Smooth muscle cell (in vitro differentiated cells): ENCODE results near the gene OR4D1. TPM values are rescaled to one million over a fixed set of nuclear protein-coding genes. Genes with fewer than 3 reads are reported as not detected.

Experiments used
- DNase-seq: peaks from one replicate; lab custom pipeline; 2025; ENCODE audit not compliant: unreplicated experiment; lab: John Stamatoyannopoulos, UW
- H2AFZ ChIP-seq: fragments of 200-600 bp; sonication (generic); 2 replicates; pipeline ENCODE4 v1.6.0; 2016; ENCODE audit warnings: antibody characterized with exemption, low read depth, mild to moderate bottlenecking
- H3F3A ChIP-seq: fragments of 200-600 bp; sonication (generic); 2 replicates; pipeline ENCODE4 v1.6.0; 2017; ENCODE audit warnings: antibody characterized with exemption, low read depth
- H3K27ac ChIP-seq: fragments of 200-600 bp; sonication (generic); 2 replicates; pipeline ENCODE4 v1.5.1; 2016; ENCODE audit warnings: low read depth, mild to moderate bottlenecking
- H3K27me3 ChIP-seq: fragments of 200-600 bp; sonication (generic); 2 replicates; pipeline ENCODE4 v1.6.1; 2016; ENCODE audit warnings: low read depth, mild to moderate bottlenecking
- H3K36me3 ChIP-seq: fragments of 200-600 bp; sonication (generic); 2 replicates; pipeline ENCODE4 v1.5.1; 2016; ENCODE audit warnings: low read depth
- H3K4me1 ChIP-seq: fragments of 200-600 bp; sonication (generic); 2 replicates; pipeline ENCODE4 v1.5.1; 2016; ENCODE audit warnings: low read depth
- H3K4me2 ChIP-seq: fragments of 200-600 bp; sonication (generic); 2 replicates; pipeline ENCODE4 v1.6.0; 2016; ENCODE audit warnings: mild to moderate bottlenecking
- H3K4me3 ChIP-seq: fragments of 200-600 bp; sonication (generic); 2 replicates; pipeline ENCODE4 v1.5.1; 2016; ENCODE audit warnings: mild to moderate bottlenecking
- H3K79me2 ChIP-seq: fragments of 200-600 bp; sonication (generic); 2 replicates; pipeline ENCODE4 v1.6.0; 2016; ENCODE audit warnings: low read depth, mild to moderate bottlenecking
- H3K9ac ChIP-seq: fragments of 200-600 bp; sonication (generic); 2 replicates; pipeline ENCODE4 v1.6.0; 2016; ENCODE audit warnings: low read depth
- H3K9me3 ChIP-seq: fragments of 200-600 bp; sonication (generic); replicated peaks from 2 replicates; pipeline ENCODE4 v1.5.1; 2016; ENCODE audit warnings: low read depth
- H4K20me1 ChIP-seq: fragments of 200-600 bp; sonication (generic); 2 replicates; pipeline ENCODE4 v1.6.0; 2016; ENCODE audit warnings: low read depth
- CTCF ChIP-seq: fragments of 200-600 bp; sonication (generic); IDR thresholded peaks from 2 replicates; pipeline ENCODE4 v1.5.1; 2017; ENCODE audit warnings: borderline replicate concordance, mild to moderate bottlenecking, antibody characterized with exemption; ENCODE audit not compliant: insufficient read depth, poor library complexity, severe bottlenecking
- WGBS: methylation state at CpG from one replicate; pipeline ENCODE4 v1.1.7; 2016; ENCODE audit warnings: low lambda C conversion rate; 5-methylcytosine and 5-hydroxymethylcytosine counted together
- polyA plus RNA-seq: library from polyadenylated mRNA; unstranded; fragments of >200 nt; fragmentation: Nextera tagmentation; extraction: Ambion mirVana; gene quantifications from 2 replicates; pipeline ENCODE4 v1.2.1, GENCODE V29; 2016
- total RNA-seq: library from RNA; depleted of rRNA; stranded (reverse); fragments of >200 nt; gene quantifications from 2 replicates; pipeline ENCODE4 v1.2.3, GENCODE V29; 2014

Gene OR4D1
- total and polyA plus RNA-seq, 2 experiments from 2014 or later: not detected

- no peak for DNase-seq
- Histone ChIP-seq H3K9ac (no peak overlapping the region), H3K4me2 (no peak overlapping the region), H3K79me2 (no peaks in the 10 kb centered on the region), H4K20me1 (no peaks in the 10 kb centered on the region), H2AFZ (no peak overlapping the region), H3F3A (no peaks in the 10 kb centered on the region), H3K36me3 (no peaks in the 10 kb centered on the region), H3K4me3 (no peak overlapping the region), H3K9me3 (no peaks in the 10 kb centered on the region), H3K27me3 (peaks cover 7% of the 10 kb centered on the region), H3K27ac (no peak overlapping the region), H3K4me1 (no peaks in the 10 kb centered on the region)
- no peak for TF ChIP-seq CTCF
- WGBS: 51% methylated on average over 7 of the region's 7 CpGs
Measured at GRCh38 chr17:58176200-58176599, 28.0 kb downstream of the OR4D1 start.

- H3K79me2 ChIP-seq: no peaks in the 10 kb centered on the region
- H3K4me1 ChIP-seq: no peaks in the 10 kb centered on the region
- no peak overlapping the region for H3K4me2 ChIP-seq
- 79% methylated on average over 4 of the region's 4 CpGs for WGBS
- TF ChIP-seq CTCF: no peak
- H4K20me1 ChIP-seq: no peaks in the 10 kb centered on the region
- DNase-seq: no peak
- no peaks in the 10 kb centered on the region for H3F3A ChIP-seq
- no peak overlapping the region for H3K4me3 ChIP-seq
- H2AFZ ChIP-seq: no peak overlapping the region
- H3K27ac ChIP-seq: no peak overlapping the region
- H3K36me3 ChIP-seq: no peaks in the 10 kb centered on the region
- no peaks in the 10 kb centered on the region for H3K9me3 ChIP-seq
- no peak overlapping the region for H3K9ac ChIP-seq
- peaks cover 3% of the 10 kb centered on the region for H3K27me3 ChIP-seq
Measured at GRCh38 chr17:58181796-58182195, 33.6 kb downstream of the OR4D1 start.

- Histone ChIP-seq H3K9me3 (no peaks in the 10 kb centered on the region), H3K27ac (no peak overlapping the region), H3K27me3 (peaks cover 3% of the 10 kb centered on the region), H2AFZ (no peak overlapping the region), H3K4me3 (no peak overlapping the region), H3K79me2 (no peaks in the 10 kb centered on the region), H3K4me1 (no peaks in the 10 kb centered on the region), H3K9ac (no peak overlapping the region), H3K4me2 (no peak overlapping the region), H3K36me3 (no peaks in the 10 kb centered on the region), H3F3A (no peaks in the 10 kb centered on the region), H4K20me1 (no peaks in the 10 kb centered on the region)
- no peak for TF ChIP-seq CTCF
- DNase-seq: no peak
- 96% methylated on average over 4 of the region's 4 CpGs for WGBS
Measured at GRCh38 chr17:58183514-58183913, 35.3 kb downstream of the OR4D1 start.

GRCh38 chr17:58184308-58184985 lies 36.3 kb downstream of the OR4D1 start:
- Histone ChIP-seq H3K4me1 (no peaks in the 10 kb centered on the region), H3K9ac (no peak overlapping the region), H3K9me3 (no peaks in the 10 kb centered on the region), H3K79me2 (no peaks in the 10 kb centered on the region), H3K27me3 (peaks cover 3% of the 10 kb centered on the region), H3K27ac (no peak overlapping the region), H3K4me2 (no peak overlapping the region), H4K20me1 (no peaks in the 10 kb centered on the region), H2AFZ (no peak overlapping the region), H3K36me3 (no peaks in the 10 kb centered on the region), H3F3A (no peaks in the 10 kb centered on the region), H3K4me3 (no peak overlapping the region)
- no peak for TF ChIP-seq CTCF
- 61% methylated on average over 10 of the region's 10 CpGs for WGBS
- DNase-seq: no peak
